NCI-H146 (cell line): ENCODE results near the gene TOM1.
"Not testable (repeated sequence)": the region's sequence is repeated elsewhere in the genome, so short reads cannot be mapped to it uniquely, and the experiment has no call there.

ENCODE experiments used
- DNase-seq: peaks from one replicate; lab custom pipeline; 2025; lab: John Stamatoyannopoulos, UW

The TOM1 gene

GRCh38 chr22:35394810-35395563 lies 95.3 kb downstream of the TOM1 start:
- DNase-seq = no peak

- not testable (repeated sequence) for DNase-seq
Observed at GRCh38 chr22:35396622-35397021, 96.9 kb downstream of the TOM1 start.

DNA sequence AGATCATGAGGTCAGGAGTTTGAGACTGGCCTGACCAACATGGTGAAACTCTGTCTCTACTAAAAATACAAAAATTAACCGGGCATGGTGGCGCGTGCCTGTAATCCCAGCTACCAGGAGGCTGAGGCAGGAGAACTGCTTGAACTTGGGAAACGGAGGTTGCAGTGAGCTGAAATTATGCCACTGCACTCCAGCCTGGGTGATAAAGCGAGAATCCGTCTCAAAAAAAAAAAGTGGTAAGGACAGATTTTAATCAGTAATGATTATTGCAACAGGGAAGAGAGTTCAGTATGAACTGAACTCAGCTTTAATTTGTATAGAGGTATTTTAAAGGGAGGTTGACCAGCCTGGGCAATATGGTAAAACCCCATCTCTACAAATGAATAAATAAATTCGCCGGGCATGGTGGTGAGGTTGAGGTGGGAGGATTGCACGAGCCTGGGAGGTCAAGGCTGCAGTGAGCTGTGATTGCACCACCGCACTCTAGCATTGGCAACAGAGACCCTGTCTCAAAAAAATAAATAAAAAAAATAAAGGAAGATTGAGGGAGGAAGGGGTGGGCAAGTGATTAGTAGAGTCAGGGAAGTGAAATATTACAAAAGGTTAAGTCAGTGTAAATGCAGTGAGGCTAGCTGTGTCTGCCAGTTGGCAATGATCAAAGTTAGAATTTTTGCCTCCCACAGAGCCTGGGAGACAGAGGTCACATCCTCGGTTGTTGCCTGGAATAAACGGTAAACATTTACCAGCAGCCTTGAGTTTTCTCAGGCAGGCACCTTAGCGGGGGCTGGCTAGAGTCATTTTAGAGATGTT lies 97.6 kb downstream of the TOM1 start:
- DNase-seq = no peak
